Fibroblast of skin of abdomen (primary cell): Measurements from ENCODE around the gene ZYG11B.
"Not testable (repeated sequence)": the region's sequence is repeated elsewhere in the genome, so short reads cannot be mapped to it uniquely, and the experiment has no call there.

Experiments
- DNase-seq: peaks from one replicate; pipeline ENCODE4 v3.0.0-alpha.2; 2013

The ZYG11B gene

DNA sequence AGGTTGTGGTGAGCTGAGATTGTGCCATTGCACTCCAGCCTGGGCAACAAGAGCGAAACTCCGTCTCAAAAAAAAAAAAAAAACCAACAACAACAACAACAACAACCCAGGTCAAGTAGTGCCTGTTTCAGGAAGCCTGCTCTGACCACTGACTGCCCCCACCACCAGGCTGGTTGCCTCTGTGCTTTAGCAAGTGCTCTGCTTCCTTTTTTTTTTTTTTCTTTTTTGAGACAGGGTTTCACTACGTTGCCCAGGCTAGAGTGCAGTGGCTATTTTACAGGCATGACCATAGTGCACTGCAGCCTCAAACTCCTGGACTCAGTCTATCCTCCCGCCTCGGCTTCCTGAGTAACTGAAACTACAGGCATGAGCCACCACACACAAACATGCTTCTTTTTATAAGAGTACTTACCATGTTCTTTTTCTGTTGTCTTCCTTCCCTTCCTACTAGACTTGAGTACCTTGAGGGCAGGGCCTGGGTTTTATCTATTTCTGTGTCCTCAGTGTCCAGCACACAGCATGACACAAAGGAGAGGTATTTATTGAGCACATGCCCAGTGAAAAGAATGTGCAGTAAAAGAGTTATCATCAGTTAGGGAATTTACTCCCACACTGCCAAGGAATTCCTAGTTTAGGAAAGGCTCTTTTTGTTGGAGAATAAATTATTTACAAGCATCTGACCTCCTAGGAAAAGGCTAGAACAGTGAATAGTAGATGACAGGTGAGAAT lies 18.2 kb upstream of the ZYG11B start:
- DNase-seq = peak; percentile 83

DNA sequence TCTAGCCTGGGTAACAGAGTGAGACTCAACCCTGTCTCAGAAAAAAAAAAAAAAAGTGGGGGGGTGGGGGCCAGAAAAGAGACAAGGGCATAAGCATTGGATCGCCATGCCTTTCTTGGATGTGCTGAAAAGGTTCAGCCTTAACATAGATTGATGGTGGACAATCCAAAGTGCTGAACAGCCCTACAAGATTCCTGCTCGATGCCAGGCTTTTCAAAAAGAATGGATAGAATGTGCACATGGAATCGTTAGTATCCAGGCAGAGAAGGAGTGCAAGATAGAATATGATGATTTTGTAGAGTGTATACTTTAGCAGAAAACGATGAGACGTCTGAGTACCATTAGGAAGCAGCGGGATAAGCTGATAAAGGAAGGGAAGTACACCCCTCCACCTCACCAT lies 17.2 kb upstream of the ZYG11B start:
- DNase-seq = peak; percentile 21

DNA sequence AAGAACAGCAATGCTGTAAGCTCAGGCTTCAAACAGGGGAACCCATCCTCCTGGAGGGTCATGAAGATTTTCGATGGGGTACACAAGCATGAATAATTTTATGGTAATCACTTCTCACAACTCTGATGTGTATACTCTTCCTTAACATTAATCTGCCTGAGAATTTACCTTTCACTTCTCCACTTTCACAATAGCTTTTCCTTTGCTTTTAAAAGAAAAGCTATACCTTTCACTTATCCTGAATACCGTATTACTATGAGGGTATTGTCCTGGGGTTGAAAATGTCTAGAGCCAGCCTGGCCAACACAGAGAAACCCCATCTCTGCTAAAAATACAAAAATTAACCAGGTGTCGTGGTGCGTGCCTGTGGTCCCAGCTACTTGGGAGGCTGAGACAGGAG lies 12.7 kb upstream of the ZYG11B start:
- DNase-seq = no peak

DNA sequence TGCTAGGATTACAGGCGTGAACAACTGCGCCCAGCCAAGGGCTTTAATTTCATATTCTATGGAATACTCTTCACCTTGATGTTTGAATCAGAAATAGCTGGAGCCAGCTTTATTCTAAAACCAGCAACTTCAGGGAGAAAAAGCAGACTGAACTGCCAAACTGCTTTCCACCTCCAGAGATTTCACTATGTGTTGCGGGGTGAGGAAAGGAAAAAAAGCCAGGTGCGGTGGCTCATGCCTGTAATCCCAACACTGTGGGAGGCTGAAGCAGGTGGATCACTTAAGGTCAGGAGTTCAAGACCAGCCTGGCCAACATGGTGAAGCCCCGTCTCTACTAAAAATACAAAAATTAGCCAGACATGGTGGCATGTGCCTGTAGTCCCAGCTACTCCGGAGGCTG lies 11.0 kb upstream of the ZYG11B start:
- DNase-seq = not testable (repeated sequence)

DNA sequence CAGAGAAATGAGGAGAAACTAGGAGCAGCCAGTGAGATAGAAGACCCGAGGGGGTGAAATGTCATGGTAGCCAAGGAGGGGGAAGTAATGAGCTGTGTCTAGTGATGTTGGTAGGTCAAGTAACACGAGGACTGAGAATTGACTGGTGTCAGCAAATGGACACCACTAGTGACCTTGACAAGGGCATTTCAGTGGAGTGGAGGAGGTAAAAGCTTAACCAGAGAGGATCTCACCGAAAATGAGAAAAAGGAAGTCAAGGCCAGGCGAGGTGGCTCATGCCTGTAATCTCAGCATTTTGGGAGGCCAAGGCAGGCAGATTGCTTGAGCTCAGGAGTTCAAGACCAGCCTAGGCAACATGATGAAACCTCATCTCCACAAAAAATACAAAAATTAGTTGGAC lies 3.0 kb upstream of the ZYG11B start:
- no peak for DNase-seq

DNA sequence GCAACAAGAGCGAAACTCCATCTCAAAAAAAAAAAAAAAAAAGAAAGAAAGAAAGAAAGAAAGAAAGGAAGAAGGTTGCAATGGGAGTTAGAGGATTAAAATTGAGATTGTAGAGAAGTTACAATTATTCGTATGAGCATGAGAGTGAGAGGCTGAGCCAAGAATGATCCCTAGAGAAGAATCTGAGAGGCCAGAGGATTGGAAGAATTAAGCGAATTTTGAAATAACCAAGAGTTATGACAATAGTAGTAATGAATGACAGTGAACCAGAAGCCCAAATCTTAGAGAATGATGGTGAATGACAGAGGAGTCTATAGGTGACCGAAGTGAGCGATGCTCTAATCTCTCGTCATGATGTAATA lies 369 bp upstream of the ZYG11B start:
- no peak for DNase-seq

DNA sequence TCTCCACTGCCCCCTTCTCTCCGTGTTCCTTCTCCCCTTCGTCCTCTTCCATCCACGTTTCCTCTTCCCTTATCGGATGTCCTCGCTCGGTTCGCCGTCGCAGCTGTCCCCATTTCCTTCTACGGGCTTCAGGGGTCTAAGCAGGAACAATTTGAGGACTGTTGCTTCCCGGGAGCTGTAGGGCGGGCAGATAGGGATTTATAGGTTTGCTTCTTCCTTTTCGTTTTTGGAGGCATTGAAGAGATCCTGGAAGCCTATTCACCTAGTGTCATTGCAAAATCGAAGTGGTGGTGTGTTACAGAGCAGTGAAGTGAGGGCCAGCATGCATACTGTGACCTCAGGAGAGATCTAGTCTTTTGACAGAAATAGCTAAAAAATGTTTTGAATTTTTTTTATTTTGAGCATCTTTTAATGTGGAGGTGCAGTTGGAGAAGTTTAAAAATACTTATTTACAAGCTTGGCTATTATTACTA lies 897 bp downstream of the ZYG11B start:
- DNase-seq = no peak

DNA sequence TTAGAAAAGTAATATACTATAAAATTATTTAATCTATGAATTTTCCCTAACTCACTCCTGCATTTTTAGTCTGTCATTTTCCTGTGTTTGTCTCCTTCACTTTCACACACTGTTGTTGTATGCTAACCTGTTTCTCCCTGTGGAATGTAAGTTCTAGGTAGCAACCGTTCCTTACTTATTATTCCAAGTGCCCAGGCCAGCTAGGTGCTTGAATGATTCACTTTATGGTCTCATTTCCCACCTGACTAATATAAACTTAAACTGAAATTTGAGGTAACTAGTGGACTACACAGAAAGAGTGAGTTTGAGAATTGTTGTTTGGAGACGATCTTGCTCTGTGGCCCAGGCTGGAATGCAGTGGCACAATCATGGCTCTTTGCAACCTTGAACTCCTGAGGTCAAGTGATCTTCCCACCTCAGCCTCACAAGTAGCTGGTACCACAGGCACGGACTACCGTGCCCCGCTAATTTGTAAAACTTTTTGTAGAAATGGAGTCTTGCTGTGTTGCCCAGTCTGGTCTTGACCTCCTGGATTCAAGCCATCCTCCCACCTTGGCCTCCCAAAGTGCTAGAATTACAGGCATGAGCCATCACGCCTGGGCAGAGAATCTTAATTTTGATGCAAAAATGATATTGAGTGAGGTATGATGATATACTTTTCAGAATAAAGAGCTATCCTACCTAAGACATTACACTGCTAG lies 1.9 kb downstream of the ZYG11B start:
- no peak for DNase-seq

DNA sequence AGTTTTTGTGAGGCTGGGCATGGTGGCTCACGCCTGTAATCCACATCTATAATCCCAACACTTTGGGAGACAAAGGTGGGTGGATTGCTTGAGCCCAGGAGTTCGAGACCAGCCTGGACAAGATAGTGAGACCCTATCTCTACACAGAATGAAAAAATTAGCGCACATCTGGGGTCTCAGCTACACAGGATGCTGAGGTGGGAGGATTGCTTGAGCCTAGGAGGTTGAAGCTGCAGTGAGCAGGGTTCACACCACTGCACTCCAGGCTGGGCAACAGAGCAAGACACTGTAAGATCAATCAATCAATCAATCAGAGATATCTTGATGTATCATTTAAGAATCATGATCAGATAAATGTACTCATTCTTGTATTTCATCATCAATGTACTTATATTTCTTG lies 7.1 kb downstream of the ZYG11B start:
- DNase-seq = no peak

DNA sequence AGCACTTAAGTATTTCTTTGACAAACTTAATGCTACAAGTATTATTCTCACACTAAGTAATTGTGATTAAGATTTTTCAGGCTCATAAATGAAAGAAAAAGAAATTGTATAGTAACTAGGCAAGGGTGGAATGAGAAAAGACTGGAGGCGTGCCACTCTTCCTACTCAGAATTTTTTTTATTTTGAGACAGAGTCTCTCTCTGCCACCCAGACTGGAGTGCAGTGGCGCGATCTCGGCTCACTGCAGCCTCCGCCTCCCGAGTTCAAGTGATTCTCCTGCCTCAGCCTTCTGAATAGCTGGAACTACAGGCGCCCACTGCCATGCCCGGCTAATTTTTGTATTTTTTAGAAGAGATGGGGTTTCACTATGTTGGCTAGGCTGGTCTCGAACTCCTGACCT lies 9.1 kb downstream of the ZYG11B start:
- DNase-seq = not testable (repeated sequence)

DNA sequence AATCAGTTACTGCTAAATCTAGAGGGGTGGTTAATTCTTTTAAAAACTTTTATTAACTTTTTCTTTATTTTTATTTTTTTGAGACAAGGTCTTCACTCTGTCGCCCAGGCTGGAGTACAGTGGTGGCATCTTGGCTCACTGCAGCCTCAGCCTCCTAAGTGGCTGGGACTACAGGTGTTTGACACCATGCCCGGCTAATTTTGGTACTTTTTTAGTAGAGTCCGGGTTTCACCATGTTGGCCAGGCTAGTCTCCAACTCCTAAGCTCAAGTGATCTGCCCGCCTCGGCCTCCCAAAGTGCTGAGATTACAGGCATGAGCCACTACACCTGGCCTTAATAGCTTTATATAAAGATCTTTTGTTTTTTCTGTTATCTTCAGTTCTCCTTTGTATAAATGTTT lies 11.9 kb downstream of the ZYG11B start:
- DNase-seq = no peak

DNA sequence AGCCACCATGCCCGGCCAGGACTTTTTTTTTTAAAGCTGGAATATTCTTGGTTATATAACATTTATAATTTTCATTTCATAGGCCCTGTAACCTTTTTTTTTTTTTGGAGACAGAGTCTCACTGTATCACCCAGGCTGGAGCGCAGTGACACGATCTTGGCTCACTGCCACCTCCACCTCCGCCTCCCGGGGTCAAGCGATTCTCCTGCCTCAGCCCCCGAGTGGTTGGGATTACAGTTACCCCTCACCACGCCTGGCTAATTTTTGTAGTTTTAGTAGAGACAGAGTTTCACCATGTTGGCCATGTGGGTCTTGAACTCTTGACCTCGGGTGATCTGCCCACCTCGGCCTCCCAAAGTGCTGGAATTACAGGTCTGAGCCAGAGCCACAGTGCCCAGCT lies 12.6 kb downstream of the ZYG11B start:
- DNase-seq = no peak

DNA sequence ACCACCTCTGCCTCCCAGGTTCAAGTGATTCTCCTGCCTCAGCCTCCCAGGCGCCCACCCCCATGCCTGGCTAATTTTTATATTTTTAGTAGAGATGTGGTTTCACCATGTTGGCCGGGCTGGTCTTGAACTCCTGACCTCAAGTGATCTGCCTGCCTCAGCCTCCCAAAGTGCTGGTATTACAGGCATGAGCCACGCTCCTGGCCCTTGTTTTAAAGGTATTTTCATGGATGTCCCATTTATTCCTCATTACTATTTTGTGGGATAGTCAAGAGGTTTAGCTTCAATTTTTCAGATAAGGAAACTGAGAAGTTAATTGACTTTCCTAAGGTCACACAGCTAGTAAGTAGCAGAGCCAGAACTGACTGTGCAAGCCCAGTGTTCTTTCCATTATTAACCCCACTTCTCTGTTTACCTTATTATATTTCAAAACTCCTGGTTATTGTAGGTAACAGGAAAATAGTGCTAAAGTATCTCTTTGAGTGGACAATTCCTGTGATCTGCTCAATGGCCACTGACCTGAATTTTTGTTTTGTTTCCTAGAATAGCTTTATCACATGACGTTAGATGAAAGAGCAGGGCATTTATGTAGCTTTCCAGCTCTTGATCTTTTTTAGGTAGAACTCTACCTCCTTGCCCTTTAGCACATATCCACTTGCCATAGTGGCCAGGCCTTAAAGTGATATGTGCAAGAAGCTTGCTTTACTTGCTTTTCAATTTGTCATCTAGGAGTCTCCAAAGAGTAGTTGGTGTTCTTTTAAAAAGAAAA lies 13.6 kb downstream of the ZYG11B start:
- no peak for DNase-seq

DNA sequence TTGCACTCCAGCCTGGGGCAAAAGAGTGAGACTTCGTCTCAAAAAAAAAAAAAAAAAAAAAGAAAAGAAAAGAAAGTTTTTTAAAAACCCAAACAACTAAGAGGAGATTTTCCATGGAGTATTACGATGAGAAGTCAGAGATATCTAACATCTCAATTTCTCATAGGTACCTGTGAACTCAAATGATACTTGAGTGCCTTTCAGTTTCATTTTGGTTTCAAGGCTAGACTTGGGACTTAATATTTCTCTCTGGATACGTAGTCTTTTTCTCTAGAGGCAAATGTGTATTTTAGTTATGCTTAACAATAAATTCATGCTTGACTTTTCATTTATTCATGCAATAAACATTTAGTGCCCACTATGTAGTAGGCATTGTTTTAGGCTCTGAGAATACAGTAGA lies 15.0 kb downstream of the ZYG11B start:
- no peak for DNase-seq

DNA sequence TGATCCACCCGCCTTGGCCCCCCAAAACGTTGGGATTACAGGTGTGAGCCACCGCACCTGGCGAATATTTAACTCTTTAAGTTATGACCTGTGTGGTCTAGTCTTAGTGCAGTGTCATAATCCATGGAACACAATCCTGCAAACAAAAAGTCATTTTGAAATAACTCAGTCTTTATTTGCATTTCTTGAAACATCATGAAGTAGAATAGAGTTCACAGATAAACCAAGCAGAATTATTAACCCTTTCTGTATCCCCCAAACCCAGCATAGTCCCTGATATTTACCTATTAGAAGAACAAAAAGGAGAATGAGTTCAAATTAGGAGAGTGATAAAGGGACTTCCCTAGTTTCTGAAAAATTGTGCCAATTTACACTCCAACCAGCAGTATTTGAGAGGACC lies 19.9 kb downstream of the ZYG11B start:
- no peak for DNase-seq

DNA sequence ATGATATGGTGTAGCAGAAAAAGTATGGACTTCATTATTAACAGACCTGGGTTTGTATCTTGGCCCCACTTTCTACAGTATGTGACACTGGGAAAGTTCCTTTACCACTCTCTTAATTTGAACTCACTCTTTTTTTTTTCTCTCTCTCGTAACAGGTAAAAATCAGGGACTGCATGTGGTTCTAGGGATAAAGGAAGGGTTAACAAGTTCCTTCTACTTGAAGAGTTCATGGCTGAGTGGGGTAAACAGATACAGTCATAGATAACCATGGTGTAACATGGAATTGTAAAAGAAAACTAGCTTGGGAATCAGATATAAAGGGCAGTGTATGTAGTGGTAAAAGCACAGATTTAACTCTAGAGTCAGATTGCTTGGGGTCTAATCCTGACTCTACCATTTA lies 21.2 kb downstream of the ZYG11B start:
- DNase-seq = no peak

DNA sequence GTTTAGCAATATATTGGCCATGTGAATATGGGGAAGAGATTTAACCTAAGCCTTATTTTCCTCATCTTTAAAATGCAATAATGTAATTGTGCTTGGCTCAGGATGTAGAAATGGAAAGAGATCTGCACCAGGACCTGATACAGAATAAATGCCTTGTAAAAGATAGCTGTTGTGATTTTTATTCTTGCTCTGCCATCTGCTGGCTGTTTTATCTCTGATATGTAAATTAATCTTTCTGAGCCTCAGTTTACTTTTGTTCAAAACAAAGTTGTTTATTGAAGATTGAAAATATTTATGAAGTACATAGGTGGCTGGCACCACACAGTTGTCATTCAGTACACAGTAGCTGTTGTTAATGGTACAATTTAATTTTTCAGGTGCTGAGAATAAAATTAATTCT lies 21.9 kb downstream of the ZYG11B start:
- DNase-seq = no peak

DNA sequence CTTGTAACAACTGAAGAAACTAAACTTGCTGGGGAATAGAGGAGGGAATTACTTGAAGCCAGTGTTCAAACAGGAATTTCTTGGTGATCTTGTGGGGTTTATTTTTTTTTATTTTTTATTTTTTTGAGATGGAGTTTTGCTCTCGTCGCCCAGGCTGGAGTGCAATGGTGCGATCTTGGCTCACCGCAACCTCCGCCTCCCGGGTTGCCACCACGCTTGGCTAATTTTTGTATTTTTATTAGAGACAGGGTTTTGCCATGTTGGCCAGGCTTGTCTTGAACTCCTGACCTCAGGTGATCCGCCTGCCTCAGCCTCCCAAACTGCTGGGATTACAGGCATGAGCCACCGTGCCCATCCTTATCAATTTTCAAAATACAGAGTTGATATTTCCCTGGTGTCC lies 23.2 kb downstream of the ZYG11B start:
- not testable (repeated sequence) for DNase-seq

DNA sequence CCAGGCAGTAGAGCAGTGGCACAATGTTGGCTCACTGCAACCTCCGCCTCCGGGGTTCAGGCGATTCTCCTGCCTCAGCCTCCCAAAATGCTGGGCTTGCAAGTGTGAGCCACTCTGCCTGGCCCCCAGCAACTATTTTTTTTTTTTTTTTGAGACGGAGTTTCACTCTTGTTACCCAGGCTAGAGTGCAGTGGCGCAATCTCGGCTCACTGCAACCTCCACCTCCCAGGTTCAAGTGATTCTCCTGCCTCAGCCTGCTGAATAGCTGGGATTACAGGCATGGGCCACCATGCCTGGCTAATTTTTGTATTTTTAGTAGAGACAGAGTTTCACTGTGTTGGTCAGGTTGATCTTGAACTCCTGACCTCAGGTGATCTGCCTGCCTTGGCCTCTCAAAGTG lies 23.9 kb downstream of the ZYG11B start:
- not testable (repeated sequence) for DNase-seq

DNA sequence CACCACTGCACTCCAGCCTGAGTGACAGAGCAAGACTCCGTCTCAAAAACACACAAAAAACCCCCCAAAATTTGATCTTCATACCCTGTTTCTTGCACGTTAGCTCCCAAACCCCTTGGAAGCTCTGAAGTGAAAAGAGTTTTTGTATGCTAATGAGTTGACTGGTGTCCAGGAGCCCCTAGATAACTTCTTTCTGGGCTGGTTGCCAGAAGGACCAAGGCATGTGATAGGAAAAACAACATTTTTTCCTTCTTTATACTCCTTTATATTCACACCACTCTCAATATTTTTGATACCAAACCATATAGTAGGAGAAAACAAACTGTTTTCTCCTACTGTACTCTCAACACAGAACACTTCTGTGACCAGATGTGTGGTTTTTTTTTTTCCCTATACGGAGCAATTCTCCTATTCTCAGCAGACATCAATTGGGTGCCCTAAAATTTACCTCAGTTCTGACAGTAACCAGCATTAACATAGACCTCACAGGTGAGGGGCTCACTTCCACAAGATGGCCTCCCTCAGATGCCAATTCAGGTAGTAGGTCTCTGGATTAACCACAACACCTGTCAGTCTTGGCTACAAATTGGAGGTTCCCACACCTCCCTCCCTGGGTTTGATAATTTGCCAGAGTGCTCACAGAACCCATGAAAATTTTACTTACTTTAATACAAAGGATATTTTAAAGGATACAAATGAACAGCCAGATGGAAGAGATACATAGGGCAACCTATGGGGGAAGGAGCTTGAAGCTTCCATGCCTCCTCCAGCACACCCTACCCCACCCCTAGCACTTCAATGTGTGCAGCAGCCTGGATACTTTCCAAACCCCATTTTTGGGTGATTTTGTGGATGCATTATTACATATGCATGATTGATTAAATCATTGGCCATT lies 25.6 kb downstream of the ZYG11B start:
- DNase-seq = peak; percentile 53

DNA sequence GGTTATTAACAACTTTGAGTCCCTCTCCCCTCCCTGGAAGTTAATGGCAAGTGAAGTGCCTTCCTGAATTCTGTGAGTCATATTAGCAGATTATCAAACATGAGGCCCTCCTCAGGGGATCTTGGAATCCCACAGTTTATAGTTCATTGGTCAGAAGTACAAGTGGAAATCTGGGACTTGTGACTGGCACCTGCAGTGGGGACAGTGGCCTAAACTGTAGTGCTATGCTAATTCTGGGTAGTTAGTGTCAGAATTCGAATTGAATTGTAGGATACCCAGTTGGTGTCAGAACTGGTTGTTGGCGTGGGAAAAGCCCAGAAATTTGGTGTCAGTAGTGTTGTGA lies 26.2 kb downstream of the ZYG11B start:
- no peak for DNase-seq

DNA sequence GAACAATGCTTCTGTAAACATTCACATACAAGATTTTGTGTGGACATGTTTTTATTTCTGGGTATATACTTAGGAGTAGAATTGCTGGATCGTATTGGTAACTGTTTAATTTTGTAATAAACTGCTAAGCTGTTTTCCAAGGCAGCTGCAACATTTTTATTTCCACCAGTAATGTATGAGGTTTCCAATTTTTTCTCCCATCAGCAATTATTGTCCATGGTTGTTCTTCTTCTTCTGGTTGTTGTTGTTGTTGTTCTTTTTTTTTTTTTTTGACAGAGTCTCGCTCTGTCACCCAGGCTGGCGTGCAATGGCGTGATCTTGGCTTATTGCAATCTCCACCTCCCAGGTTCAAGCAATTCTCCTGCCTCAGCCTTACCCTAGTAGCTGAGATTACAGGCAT lies 26.9 kb downstream of the ZYG11B start:
- DNase-seq = no peak

DNA sequence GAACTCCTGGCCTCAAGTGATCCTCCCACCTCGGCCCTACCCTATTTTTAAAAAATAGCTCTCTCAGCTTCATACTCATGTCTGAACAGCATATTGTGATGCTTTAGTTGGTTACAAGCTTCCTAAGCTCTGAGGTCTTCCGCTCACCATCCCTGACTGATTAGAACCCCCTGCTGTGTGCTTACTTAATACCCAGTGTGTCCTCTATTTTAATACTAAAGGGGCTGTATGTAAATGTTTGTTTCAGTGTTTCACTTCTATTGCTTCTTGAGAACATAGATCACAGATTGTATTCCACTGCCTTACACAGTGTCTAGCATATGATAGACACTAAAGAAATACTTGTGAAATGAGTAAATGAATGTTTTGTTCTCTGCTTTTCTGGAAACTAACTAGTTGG lies 29.8 kb downstream of the ZYG11B start:
- no peak for DNase-seq
